Fibroblast of skin of left quadriceps (primary cell): ENCODE results near the gene RHBDL3.
"Not testable (repeated sequence)": the region's sequence is repeated elsewhere in the genome, so short reads cannot be mapped to it uniquely, and the experiment has no call there.

ENCODE experiments used
- DNase-seq, 2 experiments: peaks; one replicate each; pipeline ENCODE4 v3.0.0-alpha.2; 2013; ENCODE audit warnings: low read depth in 2 of 2

RHBDL3 gene, protein sequence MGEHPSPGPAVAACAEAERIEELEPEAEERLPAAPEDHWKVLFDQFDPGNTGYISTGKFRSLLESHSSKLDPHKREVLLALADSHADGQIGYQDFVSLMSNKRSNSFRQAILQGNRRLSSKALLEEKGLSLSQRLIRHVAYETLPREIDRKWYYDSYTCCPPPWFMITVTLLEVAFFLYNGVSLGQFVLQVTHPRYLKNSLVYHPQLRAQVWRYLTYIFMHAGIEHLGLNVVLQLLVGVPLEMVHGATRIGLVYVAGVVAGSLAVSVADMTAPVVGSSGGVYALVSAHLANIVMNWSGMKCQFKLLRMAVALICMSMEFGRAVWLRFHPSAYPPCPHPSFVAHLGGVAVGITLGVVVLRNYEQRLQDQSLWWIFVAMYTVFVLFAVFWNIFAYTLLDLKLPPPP

DNA sequence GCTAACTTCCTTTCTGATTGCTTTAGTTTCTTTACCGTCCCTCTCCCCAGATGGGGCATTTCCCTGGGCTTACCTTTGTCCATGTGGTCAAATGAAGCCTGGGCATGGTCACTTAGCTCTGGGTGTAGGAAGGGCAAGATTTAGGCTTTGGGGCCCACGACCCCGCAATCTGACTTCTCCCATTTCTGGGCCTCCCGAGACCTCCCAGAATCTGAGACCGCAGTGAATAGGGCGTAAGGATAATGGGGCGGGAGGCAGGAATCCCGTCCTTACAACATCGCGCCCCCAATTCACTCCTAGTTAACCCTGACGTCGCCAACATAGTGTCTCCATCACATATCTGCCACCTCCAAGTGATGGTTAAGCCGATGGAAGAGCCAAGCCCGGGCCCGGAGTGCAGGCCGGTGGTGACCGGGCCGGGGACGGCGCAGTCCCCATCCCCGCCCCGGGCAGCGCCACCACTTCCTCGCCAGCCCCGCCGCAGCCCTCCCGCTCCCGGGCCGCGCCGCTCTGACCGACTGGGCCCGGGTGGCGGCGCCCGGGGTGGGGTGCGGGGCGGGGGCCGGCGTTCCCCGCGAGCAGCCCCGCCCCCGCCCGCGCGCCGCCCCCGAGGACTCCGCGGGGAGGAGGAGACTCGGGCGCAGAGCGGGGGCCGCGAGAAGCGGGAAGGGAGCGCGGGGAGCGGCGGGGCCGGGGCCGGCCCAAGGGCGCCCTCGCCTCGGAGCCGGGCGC is at the start of gene RHBDL3:
Gene RHBDL3 (plus strand): TSS at position 641 of the 732 bp plus-strand sequence. CDS start 358 bp downstream, outside the sequence.
- no peak for DNase-seq

DNA sequence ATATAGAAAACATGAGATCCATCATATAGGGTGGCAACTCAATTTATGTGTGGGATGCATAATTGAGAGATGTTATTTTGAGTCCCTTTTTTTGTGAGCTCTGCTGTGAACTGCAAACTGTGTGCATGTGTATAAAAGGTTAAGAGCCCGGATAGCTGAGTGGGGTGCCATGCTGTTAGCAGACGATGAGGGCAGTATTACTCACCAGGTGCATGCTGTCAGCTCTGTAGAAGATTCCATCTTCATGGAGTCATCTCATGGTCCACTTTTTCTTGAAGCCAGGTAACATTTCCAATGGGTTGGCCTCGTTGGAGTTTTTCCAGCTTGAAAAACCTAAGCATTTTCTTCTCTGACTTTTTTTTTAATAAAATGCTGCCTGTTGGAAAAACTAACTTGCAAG is 43.0 kb upstream of the RHBDL3 start:
- no peak for DNase-seq

DNA sequence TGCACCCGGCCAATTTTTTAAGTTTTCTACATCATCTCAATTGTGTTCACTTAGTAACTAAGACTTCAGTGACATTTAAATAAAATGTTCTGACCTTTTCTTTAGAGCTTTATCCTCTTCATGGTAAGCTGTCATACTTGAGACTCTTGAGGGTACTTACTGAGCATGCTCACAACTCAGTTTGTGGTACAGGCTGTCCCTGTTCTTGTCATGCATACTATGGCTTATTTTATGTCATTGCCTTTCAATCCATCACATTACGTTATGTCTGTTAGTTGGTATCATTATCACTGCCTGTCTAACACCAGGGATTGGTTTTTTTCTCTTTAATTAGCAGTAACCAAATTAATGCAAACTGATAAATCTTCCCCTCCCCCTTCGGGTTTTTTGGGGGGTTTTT is 41.9 kb upstream of the RHBDL3 start:
- no peak for DNase-seq

DNA sequence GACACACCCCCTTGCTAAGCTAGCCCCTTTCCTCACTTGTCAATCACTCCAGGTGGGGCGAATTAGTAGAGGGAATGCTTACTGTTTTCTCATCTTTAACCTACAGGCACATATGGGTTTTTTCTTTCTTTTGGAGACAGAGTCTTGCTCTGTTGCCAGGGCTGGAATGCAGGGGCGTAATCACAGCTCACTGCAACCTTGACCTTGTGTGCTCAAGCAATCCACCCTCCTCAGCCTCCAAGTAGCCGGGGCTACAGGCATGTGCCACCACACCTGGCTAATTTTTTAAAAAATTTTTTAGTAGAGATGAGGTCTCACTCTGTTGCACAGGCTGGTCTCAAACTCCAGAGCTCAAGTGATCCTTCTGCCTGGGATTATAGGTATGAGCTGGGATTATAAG is 38.7 kb upstream of the RHBDL3 start:
- no peak for DNase-seq

DNA sequence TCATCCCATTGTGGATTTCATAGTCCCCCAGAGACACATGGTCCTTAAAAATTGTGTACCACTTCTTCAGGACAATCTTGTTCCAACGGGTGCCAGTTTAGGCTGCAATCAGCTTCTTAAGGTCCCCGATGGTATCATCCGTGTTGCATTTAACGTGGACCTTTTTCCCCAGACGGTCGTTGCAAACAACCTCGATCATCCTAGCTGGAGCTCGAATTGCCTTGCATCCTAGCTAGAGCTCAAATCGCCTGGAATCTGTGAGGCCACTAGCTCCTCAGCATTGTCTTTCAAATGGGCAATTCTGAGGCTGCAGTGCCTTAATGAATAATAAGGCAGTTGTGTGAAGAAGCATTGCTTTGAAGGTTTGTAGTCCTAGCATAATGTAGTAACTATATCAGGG is 37.7 kb upstream of the RHBDL3 start:
- no peak for DNase-seq

DNA sequence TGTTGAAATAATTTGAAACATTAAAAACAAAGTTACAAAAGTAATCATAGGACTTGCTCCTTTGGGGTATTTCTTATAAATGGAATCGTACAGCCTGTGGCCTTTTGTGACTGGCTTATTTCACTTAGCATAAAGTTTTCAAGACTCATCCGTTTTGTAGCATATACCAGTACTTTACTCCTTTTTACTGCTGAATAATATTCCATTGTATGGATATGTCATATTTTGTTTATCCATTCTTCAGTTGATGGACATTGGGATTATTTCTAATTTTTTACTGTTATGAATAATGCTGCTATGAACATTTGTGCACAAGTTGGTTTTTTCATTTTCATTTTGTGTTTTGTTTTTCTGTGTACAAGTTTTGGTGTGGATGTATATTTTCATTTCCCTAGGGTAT is 30.0 kb upstream of the RHBDL3 start:
- DNase-seq, result no peak

DNA sequence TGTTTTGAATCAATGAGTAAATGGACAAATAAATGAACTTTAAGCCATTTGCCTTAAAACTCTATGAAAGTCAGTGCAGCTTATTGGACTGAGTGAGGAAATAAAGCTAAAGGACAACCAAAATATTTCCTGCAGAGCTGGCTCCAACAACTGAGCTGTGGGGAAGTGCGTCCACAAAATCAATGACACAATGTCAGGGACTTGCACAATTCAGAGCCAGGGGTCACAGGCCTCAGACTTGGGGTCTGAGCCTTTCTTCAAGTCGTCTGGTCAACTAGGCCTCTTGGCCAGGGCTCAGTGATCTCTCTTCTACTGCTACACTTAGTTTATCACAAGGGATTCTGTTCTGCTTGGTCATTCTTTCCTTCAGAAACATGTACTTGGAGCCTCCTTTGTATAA is 26.2 kb upstream of the RHBDL3 start:
- no peak for DNase-seq

DNA sequence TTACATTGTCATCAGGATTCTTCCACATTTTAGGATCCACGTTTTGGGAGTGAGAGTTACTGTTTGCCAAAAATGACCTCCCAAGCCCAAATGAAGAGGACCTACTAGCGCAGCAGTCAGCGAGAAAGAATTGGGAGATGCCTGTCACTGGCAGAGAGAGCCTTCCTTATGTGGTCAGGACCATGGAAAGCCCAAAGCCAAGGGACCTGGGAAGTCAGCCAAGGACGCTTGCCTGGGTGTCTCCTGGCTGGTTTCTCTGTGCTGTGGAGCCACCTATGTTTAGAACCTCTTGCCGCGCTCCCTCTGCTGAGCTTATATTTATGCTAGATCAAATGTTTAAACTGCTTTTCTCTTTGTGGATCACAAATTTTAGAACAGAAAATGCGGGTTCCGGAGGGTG is 24.9 kb upstream of the RHBDL3 start:
- no peak for DNase-seq

DNA sequence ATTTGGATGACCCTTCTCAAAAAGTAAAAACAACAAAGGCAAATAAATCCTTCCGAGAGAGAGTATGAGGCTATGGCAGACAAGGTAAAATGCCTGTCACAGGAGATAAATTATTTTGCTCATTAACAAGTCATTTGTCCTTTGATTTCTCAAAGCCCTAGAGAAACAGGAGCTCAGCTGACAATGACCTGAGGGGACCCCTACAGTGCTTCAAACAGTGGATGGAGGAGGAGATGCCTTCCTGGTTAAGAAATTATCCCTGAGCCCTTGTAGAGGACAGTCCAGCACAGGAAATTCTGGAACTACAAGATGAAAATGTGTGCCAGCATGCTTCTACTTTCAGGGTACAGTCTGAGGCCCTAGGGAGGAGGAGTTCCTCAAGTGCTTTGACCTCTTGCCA is 24.0 kb upstream of the RHBDL3 start:
- no peak for DNase-seq

DNA sequence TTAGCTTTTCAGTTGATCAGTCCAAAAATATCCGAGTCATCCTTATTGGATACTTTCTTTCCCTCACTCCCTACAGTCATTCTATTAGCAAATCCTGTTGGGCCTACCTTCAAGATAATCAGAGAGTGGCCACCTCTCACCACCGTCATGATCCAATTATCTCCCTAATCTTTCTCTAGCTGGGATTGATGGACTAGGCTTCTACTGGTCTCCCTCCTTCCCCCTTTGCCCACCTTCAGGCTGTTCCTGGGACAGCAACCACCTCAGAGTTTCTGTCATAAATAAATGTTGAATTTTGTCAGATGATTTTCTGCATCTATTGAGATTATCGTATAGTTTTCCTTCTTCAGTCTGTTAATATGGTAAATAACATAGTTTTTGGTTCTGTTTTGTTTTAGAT is 16.2 kb upstream of the RHBDL3 start:
- DNase-seq, result no peak

DNA sequence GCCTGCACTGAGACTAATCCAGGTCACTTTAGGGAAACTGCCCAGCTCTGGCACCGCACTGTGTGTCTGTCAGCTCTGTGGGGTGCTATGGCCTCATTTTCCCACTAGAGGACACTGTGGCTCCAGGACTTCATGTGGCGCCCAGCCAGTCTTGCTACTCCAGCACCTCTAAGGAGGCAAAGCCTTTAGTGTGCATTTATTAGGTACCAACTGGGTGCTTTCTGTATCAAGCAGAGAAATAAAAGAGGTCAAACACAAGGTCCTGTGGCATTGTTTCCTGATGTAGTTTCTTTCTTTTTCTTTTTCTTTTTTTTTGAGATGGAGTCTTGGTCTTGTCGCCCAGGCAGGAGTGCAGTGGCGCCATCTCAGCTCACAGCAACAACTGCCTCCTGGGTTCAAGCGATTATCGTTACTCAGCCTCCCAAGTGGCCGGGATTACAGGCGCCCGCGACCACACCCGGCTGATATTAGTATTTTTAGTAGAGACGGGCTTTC is 12.5 kb upstream of the RHBDL3 start:
- DNase-seq, result peak; percentile 35 to 42

DNA sequence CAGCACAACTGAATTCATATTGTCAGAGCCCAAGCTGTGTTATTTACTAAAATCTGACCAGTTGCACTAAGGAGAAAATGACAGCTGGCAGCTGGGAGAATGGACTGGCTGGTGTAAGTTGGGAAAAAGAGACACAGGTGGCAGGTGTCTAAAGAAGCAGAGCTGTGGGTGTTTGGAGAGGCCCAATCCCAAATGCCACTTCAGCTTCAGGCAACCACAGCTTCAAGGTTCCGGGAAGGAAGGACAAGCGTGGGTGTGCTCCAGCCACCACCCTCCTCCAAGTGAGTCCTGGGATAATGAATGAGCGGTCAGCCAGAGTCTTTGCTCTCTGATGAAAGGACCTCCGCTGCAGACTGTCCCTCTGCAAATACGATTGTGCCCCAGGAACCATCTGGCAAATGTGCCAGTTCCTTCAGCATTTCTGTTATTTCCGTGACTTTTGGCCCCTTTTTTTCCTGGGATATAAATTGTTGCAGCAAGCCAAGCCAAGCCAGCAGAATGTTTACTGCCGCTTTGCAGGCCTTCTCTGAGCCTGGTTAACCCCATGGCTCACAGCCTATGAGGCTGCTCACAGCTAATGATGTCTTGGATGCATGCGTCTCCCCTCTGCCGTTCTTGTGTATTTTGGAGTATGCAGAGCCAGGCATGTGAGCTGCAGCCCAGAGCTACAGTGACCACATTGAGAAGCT is 9.5 kb upstream of the RHBDL3 start:
- DNase-seq, result no peak

DNA sequence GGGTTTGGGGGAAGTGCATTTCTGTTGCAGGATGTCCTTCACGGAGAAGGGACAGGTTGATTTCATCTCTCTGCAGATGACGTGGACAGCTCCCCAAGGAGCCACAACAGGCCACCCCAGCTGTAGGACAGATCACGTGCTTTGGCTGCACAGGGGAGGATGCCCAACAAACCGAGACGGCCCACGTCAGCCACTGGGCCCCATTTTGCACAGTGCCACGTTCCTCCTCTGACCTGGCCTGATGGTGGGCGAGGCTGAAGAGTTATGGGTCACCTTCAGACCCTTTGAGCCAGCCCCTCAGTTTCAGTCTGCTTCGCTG is 9.0 kb upstream of the RHBDL3 start:
- DNase-seq, result no peak

DNA sequence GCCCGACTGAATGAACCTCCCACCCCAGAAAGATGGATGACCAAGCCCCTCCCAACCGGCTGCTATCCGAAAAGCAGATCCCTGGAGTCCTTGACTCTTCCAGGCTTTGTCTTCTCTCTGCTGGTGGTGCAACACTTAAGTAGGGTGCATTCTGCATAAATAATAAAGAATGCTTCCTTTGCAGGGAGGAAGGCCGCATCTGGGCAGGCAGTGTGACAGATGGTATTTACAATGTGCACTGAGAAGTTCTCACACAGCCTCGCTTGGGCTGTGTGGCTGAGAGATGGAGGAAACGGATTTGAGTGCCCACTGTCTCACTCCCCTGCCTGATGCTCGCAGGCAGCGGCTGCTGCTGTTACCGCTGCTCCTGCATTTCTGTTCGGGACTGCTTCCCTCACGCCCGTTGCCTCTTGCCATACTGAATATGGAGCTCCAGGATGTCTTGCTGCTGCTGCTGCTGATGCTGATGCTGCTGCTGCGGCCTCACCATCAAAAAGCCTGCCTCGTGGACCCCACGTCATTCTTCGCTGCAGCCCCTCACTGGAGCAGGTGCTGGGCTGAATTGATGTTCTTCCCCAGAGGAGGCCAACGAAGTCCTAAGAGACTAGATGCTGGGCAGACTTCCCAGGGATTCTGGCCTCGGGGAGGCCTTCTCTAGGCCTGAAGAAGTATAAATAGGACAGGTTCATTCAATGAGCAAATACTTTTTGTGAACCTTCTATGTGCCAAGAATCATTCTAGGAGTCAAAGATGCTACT is 7.1 kb upstream of the RHBDL3 start:
- DNase-seq, result no peak

DNA sequence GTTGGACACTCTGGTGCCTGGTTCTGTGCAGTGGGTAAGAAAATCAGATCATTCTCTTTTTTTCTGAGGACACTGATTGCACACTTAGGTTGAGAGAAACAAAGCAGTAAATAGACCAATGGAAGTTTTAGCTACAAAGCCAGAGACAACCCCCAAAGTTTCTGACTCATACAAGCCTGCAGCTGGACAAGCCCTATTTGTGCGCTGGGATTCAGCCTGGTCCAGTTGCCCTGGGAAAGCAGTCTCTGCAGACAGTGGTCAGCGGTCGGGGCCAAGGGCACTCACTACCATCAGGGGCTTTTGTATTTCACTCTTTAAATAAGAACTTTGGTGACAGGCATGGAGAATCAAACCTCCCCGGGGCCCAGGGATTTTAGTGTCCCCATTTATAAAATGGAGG is 6.0 kb upstream of the RHBDL3 start:
- no peak for DNase-seq

DNA sequence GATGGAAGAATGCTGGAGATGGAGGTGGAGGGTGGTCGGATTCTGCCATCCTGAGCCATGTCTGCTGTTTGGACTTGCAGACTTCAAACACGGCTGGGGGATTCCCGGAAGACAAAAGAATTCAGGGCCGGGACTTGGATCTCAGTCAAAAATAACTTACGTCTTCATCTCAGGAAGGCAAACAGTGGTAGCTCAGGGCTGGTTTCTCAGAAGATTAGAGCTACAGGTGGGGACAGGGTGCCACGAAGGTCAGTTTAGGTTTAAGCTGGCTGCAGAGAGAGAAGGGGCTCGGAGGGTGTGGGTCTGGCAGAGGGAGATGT is 4.3 kb upstream of the RHBDL3 start:
- no peak for DNase-seq

DNA sequence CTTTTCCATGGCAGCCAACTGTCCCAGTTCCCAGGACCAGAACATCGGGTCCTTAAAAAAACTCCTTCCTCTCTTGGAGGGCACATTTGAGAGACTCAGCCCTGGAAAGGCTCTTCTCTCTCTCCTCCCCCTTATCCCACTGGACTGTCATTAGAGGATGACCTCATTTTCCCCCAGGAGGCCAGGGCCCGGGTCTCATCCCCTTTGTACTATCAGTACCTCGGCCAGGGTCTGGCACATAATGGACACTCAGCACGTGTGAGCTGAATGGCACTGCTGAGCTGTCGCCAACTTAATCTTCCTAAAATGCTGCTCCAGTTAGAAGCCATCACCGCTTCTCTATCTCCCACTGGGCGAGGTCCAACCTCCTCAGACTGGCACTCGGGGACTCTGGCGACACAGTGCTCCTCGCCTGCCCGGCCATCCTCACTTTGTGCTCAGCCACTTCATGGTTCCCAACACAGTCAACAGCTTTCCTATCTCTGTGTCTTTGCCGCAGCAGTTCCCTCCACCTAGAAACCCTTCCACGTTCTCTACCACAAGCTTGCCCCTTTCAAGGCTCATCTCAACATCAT is 3.6 kb upstream of the RHBDL3 start:
- DNase-seq, result no peak

DNA sequence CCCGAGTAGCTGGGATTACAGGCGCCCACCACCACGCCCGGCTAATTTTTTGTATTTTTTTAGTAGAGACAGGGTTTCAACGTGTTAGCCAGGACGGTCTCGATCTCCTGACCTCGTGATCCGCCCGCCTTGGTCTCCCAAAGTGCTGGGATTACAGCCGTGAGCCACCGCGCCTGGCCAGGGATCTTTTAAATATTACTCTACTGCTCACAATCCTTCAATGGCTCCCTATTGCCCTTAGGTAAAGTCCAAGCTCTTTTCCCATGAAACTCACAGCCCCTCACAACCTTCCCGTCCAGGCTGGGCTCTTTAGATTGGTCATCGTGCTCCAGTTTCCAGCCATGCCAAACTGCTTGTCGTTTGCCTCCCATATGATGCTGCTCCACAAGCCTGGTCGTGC is 2.1 kb upstream of the RHBDL3 start:
- not testable (repeated sequence) for DNase-seq

DNA sequence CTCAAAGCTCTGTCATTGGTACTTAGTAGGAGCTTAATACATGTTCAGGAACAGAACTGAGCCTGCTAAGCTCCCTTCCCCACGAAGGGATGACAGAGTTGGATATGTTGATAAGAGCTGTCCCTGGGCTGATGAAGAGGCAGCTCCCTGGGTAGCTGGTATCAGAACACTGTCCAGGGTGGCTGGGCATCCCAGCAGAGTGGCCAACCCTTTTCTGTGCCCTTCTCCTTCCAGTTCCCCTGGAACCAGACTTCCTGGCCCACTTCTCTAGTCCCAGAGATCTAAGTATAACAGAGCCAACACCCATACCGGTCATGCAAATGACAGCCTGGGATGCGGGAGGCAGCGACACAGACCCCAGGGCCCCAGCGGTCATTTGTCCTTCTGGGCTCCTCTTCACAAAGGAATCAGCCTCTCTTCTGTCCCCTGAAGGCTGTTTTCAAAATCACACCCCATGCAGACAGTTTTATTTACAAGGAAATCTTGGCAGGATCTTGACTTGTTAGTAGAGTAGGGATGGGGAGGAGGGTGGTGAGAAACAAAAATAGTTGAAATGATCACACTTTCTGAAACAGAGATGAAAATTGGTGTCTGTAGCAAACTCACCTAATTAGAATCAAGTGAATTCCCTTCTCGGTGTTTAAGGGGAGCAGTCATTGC is 1.4 kb upstream of the RHBDL3 start:
- no peak for DNase-seq

DNA sequence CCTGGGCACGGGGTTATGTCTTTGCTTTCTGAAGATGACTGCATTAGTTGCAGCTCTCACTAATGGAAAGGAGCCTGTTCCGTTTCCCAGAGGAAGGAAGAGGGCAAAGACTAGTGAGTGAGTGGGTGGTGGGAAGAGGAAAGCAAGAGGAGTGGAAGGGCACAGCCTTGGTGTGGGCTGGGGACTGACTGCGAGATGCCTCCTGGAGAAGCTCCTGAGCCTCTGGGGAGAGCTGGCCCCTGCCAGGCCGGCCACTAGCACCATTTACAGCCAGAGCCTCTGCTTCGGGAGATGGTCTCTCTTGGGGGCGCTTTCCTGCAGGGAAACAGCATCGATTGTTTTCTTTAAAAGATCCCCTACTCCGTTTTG is 825 bp upstream of the RHBDL3 start:
- no peak for DNase-seq

DNA sequence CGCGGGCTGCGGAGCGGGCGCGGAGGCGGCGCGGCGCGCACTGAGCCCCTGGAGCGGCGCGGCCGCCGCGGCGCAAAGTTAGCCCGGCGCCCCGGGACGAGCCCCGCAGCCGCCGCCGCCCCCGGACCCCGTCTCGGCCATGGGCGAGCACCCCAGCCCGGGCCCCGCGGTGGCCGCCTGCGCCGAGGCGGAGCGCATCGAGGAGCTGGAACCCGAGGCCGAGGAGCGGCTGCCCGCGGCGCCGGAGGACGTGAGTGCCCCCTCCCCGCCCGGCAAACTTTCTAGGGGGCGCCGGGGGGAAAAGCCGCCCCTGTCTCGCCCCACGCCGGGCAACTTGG is 388 bp downstream of the RHBDL3 start:
- DNase-seq, result no peak
